Measurements from ENCODE around the gene TECPR2.

Gene TECPR2

DNA sequence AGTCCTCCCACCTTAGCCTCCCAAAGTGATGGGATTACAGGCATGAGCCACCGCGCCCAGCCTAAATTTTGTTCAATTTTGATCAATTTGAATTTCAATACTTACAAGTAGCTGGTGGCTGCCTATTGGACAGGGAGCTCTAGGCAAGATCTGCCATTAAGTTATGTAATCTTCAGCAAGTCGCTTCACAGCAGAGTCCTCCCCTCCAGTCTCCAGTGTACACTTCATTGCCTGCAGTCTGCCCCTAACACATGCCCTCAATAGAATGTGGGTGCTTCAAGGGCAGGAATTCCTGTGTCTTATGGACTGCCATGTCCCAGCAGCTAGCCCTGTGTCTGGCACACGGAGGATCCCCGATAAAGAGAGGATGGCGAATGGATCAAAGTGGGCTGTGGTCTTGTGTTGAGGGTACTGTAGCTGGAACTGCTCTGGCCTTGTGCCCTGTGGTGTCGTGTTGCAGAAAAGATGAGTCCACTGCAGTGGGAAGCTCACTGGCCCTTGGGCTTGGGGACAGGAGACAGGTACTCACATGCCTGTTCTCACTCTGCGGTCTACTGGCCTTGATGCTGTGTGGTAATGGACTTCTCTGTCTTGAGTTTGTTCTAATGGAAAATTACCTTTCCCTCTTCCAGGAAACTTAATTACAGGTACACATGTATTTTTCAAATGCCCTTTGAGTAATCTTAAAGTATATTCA lies 67.6 kb downstream of the TECPR2 start:
- peak; percentile 23 for FAIRE-seq
- no peak for DNase-seq (ENCODE audit: insufficient read length, low spot score)
- no peak for TF ChIP-seq POLR2A (IDR thresholded peaks at IDR 0.05; ENCODE audit: low read depth, low read length)
- no peak for TF ChIP-seq POU2F2 (IDR thresholded peaks at IDR 0.05; ENCODE audit: low read depth, low read length)
- no peak for TF ChIP-seq PAX5 (IDR thresholded peaks at IDR 0.05; ENCODE audit: insufficient read depth, low read length, severe bottlenecking)
- no peak for TF ChIP-seq TAF1 (IDR thresholded peaks at IDR 0.05; ENCODE audit: low read depth, low read length)
- no peak for TF ChIP-seq POLR2AphosphoS5 (IDR thresholded peaks at IDR 0.05; ENCODE audit: low read depth, low read length)
- TF ChIP-seq SPI1 (IDR thresholded peaks at IDR 0.05; ENCODE audit: low read depth, low read length): no peak

DNA sequence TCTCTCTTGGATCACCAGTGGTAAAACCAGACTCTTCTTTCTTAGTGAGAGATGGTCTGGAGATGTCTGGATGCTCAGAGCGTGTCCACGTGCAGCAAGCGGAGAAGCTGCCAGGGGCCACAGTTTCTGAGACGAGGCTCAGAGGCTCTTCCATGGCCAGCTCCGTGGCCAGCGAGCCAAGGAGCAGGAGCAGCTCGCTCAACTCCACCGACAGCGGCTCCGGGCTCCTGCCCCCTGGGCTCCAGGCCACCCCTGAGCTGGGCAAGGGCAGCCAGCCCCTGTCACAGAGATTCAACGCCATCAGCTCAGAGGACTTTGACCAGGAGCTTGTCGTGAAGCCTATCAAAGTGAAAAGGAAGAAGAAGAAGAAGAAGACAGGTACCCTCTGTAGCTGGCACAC lies 69.0 kb downstream of the TECPR2 start:
- TF ChIP-seq POU2F2 (IDR thresholded peaks at IDR 0.05; ENCODE audit: low read depth, low read length) (no peak), POLR2AphosphoS5 (IDR thresholded peaks at IDR 0.05; ENCODE audit: low read depth, low read length) (no peak), POLR2A (IDR thresholded peaks at IDR 0.05; ENCODE audit: low read depth, low read length) (no peak), TAF1 (IDR thresholded peaks at IDR 0.05; ENCODE audit: low read depth, low read length) (no peak), PAX5 (IDR thresholded peaks at IDR 0.05; ENCODE audit: insufficient read depth, low read length, severe bottlenecking) (no peak), SPI1 (IDR thresholded peaks at IDR 0.05; ENCODE audit: low read depth, low read length) (no peak)
- no peak for DNase-seq (ENCODE audit: insufficient read length, low spot score)
- no peak for FAIRE-seq

DNA sequence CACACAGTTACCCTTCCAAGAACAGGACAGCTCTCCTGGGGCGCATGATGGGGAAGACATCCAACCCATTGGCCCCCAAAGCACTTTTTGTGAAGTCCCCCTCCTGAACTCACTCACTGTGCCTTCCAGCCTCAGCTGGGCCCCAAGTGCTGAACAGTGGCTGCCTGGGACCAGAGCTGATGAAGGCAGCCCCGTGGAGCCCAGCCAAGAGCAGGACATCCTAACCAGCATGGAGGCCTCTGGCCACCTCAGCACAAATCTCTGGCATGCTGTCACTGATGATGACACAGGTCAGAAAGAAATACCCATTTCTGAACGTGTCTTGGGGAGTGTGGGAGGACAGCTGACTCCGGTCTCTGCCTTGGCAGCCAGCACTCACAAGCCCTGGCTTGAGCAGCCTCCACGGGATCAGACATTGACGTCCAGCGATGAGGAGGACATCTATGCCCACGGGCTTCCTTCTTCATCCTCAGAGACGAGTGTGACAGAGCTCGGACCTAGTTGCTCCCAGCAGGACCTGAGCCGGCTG lies 72.0 kb downstream of the TECPR2 start:
- DNase-seq (ENCODE audit: insufficient read length, low spot score) (no peak), FAIRE-seq (no peak)

DNA sequence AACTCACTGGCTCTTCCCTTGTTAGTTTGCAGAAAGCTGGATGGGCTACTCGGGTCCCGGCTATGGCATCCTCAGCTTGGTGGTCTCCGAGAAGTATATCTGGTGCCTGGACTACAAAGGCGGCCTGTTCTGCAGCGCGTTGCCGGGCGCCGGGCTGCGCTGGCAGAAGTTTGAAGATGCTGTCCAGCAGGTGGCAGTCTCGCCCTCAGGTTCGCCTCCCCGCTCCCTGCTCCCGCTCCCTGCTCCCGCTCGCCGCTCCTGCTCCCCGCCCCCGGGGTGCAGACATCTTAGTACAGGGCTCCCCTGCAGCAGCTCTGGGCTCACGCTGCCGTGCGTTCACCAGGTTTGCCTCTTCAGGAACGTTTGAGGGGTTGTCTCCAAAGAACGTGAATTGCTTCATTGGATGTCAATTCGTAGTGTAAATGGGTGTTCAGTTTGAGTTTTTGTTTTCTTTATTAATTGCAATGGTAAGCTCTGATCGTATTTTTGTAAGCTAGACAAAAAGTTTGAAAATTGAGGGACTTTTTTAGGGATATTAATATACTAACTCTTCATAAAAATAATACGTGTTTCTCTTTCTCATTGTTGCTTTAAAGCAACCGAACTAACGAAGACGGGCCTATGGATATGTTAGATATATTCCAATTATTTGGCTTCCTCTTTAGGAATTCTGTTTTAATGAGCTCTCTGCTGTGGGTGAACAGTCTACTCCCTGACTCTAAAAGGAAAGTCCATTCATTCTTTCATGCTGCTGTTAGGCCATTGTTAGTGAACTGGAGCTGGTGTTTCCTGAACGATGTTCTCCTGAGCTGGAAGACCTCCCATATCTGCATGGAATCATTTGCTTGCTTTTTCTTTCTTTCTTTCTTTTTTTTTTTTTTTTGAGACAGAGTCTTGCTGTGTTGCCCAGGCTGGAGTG lies 75.5 kb downstream of the TECPR2 start:
- no peak for TF ChIP-seq POLR2A (IDR thresholded peaks at IDR 0.05; ENCODE audit: low read depth, low read length)
- TF ChIP-seq POLR2AphosphoS5 (IDR thresholded peaks at IDR 0.05; ENCODE audit: low read depth, low read length): no peak
- TF ChIP-seq TAF1 (IDR thresholded peaks at IDR 0.05; ENCODE audit: low read depth, low read length): no peak
- no peak for TF ChIP-seq PAX5 (IDR thresholded peaks at IDR 0.05; ENCODE audit: insufficient read depth, low read length, severe bottlenecking)
- TF ChIP-seq POU2F2 (IDR thresholded peaks at IDR 0.05; ENCODE audit: low read depth, low read length): no peak
- no peak for TF ChIP-seq SPI1 (IDR thresholded peaks at IDR 0.05; ENCODE audit: low read depth, low read length)
- DNase-seq (ENCODE audit: insufficient read length, low spot score): peak; percentile 87
- peak; percentile 98 for FAIRE-seq

More for the DNA sequence above, 72.0 kb downstream of the TECPR2 start:
- TF ChIP-seq PAX5 (IDR thresholded peaks at IDR 0.05; ENCODE audit: insufficient read depth, low read length, severe bottlenecking) (no peak), SPI1 (IDR thresholded peaks at IDR 0.05; ENCODE audit: low read depth, low read length) (no peak), POLR2AphosphoS5 (IDR thresholded peaks at IDR 0.05; ENCODE audit: low read depth, low read length) (no peak), TAF1 (IDR thresholded peaks at IDR 0.05; ENCODE audit: low read depth, low read length) (no peak), POU2F2 (IDR thresholded peaks at IDR 0.05; ENCODE audit: low read depth, low read length) (no peak), POLR2A (IDR thresholded peaks at IDR 0.05; ENCODE audit: low read depth, low read length) (no peak)

DNA sequence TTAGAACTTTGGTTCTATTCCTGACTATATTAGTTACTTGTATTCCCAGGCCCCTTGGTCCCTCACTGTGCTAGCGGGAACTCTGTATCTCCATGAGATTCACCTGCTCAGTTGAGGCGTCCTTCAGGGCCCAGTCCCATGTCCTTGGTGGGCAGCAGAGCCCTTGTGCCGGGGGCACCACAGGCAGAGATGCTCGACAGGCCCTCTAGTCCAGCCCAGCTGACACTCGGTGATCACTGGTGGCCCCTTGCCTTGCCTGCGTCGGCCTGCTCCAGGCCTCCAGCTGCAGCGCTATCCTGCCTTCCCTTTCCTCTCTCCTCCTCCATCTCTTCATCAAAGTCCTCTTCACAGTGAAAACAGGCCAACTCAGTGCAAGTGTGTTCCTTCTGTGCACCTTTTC lies 76.8 kb downstream of the TECPR2 start:
- DNase-seq (ENCODE audit: insufficient read length, low spot score) (no peak), FAIRE-seq (no peak)
- TF ChIP-seq TAF1 (IDR thresholded peaks at IDR 0.05; ENCODE audit: low read depth, low read length) (no peak), PAX5 (IDR thresholded peaks at IDR 0.05; ENCODE audit: insufficient read depth, low read length, severe bottlenecking) (no peak), POLR2A (IDR thresholded peaks at IDR 0.05; ENCODE audit: low read depth, low read length) (no peak), POU2F2 (IDR thresholded peaks at IDR 0.05; ENCODE audit: low read depth, low read length) (no peak), SPI1 (IDR thresholded peaks at IDR 0.05; ENCODE audit: low read depth, low read length) (no peak), POLR2AphosphoS5 (IDR thresholded peaks at IDR 0.05; ENCODE audit: low read depth, low read length) (no peak)

DNA sequence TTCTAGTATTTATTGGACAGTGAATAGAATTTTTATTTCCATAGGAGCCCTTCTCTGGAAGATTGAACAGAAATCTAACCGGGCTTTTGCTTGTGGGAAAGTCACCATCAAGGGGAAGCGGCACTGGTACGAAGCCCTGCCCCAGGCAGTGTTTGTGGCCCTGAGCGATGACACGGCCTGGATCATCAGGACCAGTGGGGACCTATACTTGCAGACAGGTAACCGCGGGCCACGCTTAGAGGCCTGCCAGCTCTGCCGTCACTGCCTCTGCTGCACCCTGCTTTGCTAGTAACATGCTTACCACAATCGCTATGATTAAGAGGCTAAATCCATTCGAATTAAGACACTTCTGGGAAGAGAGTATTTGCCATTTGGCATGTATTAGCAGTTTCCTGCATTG lies 77.7 kb downstream of the TECPR2 start:
- FAIRE-seq (no peak), DNase-seq (ENCODE audit: insufficient read length, low spot score) (no peak)
- TF ChIP-seq PAX5 (IDR thresholded peaks at IDR 0.05; ENCODE audit: insufficient read depth, low read length, severe bottlenecking) (no peak), TAF1 (IDR thresholded peaks at IDR 0.05; ENCODE audit: low read depth, low read length) (no peak), POLR2AphosphoS5 (IDR thresholded peaks at IDR 0.05; ENCODE audit: low read depth, low read length) (no peak)

DNA sequence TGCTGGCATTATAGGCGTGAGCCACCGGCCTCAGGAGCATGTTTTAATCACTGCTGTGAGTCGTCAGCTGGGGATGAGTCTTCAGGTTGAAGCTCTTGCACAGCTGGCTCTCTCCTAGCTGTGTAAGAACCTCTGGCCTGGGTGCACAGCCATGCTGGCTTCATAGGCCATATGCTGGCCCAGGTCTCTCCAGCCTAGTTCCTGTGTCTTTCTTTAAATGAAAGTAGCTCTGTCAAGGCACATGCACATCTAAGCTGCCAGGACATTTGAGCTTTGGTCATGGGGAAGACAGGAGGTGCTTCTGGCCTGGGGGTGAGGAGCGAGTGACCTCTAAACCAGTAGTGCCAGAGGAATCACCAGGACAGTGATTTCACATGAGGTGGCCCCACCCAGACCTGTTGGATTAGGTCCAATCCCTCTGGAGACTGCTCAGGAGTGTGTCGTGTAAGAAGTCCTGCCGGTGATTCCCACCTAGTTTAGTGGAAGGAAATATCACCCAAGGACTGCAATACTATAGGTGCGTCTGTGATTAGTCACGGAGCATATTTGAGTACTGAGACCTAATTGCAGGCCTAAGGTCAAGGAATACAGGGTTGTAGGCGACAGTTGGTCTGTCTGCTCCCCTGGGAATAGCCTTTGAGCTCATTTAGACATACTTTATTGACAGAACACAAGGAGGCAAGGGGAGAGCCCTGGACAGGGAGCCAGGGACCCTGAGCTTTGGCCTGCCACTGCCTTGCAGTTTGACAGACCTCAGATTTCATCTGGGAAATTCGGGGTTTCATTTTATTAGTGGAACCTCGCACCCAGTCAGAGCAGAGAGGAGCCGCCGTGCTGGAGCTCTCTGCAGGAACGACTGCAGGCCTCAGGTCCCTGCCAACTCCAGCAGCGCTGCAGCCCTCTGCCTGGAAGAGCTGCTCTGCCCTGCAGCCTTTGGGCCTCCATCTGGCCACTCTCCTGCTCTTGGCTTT lies 79.8 kb downstream of the TECPR2 start:
- TF ChIP-seq POLR2AphosphoS5 (IDR thresholded peaks at IDR 0.05; ENCODE audit: low read depth, low read length): no peak
- no peak for TF ChIP-seq POU2F2 (IDR thresholded peaks at IDR 0.05; ENCODE audit: low read depth, low read length)
- TF ChIP-seq SPI1 (IDR thresholded peaks at IDR 0.05; ENCODE audit: low read depth, low read length): no peak
- no peak for TF ChIP-seq TAF1 (IDR thresholded peaks at IDR 0.05; ENCODE audit: low read depth, low read length)
- TF ChIP-seq POLR2A (IDR thresholded peaks at IDR 0.05; ENCODE audit: low read depth, low read length): no peak
- TF ChIP-seq PAX5 (IDR thresholded peaks at IDR 0.05; ENCODE audit: insufficient read depth, low read length, severe bottlenecking): no peak
- FAIRE-seq (no peak), DNase-seq (ENCODE audit: insufficient read length, low spot score) (no peak)

DNA sequence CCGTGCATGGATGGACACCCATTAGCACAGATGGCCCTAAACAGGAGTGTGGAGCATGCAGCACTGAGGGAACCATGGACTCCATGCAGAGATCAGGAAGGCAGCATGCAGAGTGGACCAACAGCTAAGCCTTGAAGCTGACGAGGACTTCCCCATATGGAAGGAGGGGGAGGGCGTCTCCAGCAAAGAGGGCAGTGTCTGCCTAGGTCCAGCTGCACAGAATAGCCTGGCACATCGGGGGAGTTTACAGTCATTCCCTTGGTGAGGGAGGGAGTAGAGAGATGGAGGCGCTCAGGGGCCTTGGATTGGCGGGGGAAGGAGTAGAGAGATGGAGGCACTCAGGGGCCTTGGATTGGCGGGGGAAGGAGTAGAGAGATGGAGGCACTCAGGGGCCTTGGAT lies 82.3 kb downstream of the TECPR2 start:
- DNase-seq (ENCODE audit: insufficient read length, low spot score): no peak
- FAIRE-seq: no peak
- TF ChIP-seq POLR2A (IDR thresholded peaks at IDR 0.05; ENCODE audit: low read depth, low read length) (no peak), SPI1 (IDR thresholded peaks at IDR 0.05; ENCODE audit: low read depth, low read length) (no peak), POLR2AphosphoS5 (IDR thresholded peaks at IDR 0.05; ENCODE audit: low read depth, low read length) (no peak), PAX5 (IDR thresholded peaks at IDR 0.05; ENCODE audit: insufficient read depth, low read length, severe bottlenecking) (no peak), TAF1 (IDR thresholded peaks at IDR 0.05; ENCODE audit: low read depth, low read length) (no peak), POU2F2 (IDR thresholded peaks at IDR 0.05; ENCODE audit: low read depth, low read length) (no peak)
